NB4 (cell line): ENCODE results near the gene KIRREL3.

Experiments
- DNase-seq: peaks from one replicate; pipeline ENCODE4 v3.0.0; 2010; ENCODE audit warnings: low read depth
- H3K4me3 ChIP-seq: one replicate; pipeline ENCODE4 v1.5.1; 2011; ENCODE audit warnings: mild to moderate bottlenecking, low read depth, low read length, moderate library complexity
- CTCF ChIP-seq: IDR thresholded peaks from one replicate; pipeline ENCODE4 v1.5.1; 2012; ENCODE audit warnings: low read depth, low read length
- MYC ChIP-seq: IDR thresholded peaks from 2 replicates; pipeline ENCODE4 v1.6.1; 2011; ENCODE audit warnings: low read depth, low read length
- POLR2A ChIP-seq: IDR thresholded peaks from 2 replicates; pipeline ENCODE4 v1.6.1; 2011; ENCODE audit warnings: mild to moderate bottlenecking; ENCODE audit not compliant: insufficient read length; ENCODE audit errors: extremely low read depth
- TF ChIP-seq, protein P1 (sequence below): IDR thresholded peaks from 2 replicates; pipeline ENCODE4 v1.6.1; 2011; ENCODE audit warnings: low read depth, low read length

Gene KIRREL3

DNA sequence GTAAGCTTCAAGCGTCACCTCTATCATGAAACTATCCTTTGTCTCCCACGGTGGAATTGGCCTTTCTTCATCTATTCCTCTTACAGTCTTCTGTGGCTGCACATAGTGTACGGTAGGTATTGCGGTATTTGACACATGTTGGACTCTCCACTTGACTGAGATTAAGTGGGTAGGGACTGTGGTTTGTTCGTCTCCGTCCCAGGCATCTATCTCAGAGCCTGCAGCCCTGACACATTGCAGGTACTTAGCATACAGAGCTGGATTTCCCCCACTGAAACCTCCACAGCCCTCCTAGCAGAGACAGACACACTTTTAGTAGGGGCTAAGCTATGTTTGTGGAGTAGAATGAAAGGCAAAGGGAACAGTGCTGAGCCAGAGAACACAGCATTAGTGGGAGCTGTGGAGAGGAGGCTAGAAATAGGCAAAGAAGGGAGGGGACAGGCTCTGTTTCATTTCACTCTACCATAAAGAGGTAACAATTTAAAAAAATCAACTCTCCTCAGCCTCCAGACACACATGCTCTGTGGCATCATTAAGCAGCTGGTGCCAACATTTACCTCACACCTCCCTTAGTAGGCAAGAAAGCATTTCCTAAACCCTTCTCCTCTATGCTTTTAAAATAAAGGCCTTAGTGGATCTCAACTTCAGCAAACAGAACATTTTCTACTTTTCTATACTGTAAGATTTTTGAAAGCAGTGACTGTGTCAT, 277.5 kb downstream of the KIRREL3 start:
- H3K4me3 ChIP-seq: no peak overlapping the region
- TF ChIP-seq MYC (no peak), CTCF (no peak), POLR2A (no peak)
- TF ChIP-seq, protein P1, sequence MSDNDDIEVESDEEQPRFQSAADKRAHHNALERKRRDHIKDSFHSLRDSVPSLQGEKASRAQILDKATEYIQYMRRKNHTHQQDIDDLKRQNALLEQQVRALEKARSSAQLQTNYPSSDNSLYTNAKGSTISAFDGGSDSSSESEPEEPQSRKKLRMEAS: no peak
- DNase-seq: no peak

GRCh38 chr11:126722006-126722736, 278.4 kb downstream of the KIRREL3 start:
- TF ChIP-seq, protein P1: no peak
- TF ChIP-seq POLR2A (no peak), CTCF (no peak), MYC (no peak)
- DNase-seq: no peak

DNA sequence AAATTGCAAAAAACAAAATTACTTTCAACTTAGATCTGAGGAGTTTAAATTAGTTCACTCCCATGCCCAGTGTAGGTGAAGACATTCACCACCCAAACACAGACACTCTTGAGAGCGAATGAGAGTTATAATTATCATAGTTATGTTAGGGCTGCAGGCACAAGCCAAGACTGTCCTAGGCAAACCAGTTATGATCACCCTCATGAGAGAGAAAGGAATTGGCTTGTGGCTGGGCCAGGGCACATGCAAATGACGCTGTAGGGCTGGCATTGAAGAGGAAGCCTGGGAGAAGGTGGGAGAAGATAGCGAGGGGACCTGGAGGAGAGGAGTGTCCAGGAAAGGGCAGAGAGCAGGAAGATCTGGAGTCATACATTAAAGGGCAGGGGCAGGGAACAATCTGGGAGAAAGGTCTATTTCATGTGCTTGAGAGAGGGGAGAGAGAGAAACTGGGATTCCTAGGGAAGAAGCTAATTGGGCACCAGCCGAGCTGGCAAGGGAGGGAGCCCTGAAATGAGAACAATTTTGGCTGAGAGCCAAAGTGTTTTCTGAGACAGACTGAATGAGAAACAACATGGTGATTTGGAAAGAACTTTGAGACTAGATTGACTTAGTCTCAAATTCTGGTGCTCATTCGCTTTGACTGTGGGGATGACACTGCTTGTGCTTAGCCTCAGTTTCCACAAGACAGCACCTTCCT, 279.9 kb downstream of the KIRREL3 start:
- TF ChIP-seq, protein P1: no peak
- TF ChIP-seq POLR2A (no peak), CTCF (no peak), MYC (no peak)
- no peak overlapping the region for H3K4me3 ChIP-seq
- DNase-seq: no peak

More at GRCh38 chr11:126722006-126722736, 278.4 kb downstream of the KIRREL3 start:
- H3K4me3 ChIP-seq: no peak overlapping the region

DNA sequence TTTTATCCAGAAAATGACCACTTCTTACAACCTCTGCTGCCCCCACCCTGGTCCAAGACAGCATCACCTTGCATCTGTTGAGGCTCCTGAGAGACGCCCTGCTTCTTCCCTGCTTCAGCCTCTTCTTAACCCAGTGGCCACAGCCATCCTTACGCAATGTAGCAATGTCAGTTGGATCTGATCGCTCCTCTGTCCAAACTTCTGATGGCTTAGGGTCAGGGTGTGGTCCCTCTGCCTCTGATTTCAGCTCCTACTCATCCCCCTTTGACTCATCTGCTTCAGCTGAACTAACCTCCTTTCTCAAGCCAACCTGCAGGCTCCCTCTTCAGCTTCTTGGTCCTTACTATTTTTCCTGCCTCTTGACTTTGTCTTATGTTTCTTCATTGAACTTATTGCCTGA, 280.8 kb downstream of the KIRREL3 start:
- no peak for DNase-seq
- TF ChIP-seq POLR2A (no peak), CTCF (no peak), MYC (no peak)
- TF ChIP-seq, protein P1: no peak
- H3K4me3 ChIP-seq: no peak overlapping the region

DNA sequence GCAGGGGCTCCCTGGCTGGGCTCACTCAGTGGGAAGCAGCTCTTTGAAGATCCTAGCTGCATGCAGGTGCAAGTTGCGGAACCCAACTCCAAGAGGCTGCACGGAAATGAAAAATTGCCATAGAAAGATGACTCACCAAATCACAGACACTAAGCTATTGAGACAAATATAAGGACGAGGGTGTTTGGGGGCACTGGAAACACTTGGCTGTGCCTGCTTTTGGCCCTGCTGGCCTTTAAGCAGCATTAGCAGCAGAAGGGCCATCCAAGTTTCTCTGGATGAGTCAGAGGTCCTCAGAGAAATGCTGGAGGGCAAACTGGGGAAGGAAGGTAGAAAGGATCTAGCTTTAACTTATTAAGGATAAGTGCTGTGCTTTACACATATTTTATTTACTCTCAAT, 282.3 kb downstream of the KIRREL3 start:
- DNase-seq: no peak
- TF ChIP-seq MYC (no peak), POLR2A (no peak), CTCF (no peak)
- TF ChIP-seq, protein P1: no peak
- H3K4me3 ChIP-seq: no peak overlapping the region
